Measurements from ENCODE around the gene TPSG1. TPM values are rescaled to one million over a fixed set of nuclear protein-coding genes. Genes with fewer than 3 reads are reported as not detected.
A peak's percentile ranks its signal among the peaks of the same experiment; 100 is the strongest.

Gene TPSG1
- total and polyA plus RNA-seq, 2 of the 13 experiments (the other 11 are each of a cell fraction or from before 2014, with no cell fraction given): not detected

DNA sequence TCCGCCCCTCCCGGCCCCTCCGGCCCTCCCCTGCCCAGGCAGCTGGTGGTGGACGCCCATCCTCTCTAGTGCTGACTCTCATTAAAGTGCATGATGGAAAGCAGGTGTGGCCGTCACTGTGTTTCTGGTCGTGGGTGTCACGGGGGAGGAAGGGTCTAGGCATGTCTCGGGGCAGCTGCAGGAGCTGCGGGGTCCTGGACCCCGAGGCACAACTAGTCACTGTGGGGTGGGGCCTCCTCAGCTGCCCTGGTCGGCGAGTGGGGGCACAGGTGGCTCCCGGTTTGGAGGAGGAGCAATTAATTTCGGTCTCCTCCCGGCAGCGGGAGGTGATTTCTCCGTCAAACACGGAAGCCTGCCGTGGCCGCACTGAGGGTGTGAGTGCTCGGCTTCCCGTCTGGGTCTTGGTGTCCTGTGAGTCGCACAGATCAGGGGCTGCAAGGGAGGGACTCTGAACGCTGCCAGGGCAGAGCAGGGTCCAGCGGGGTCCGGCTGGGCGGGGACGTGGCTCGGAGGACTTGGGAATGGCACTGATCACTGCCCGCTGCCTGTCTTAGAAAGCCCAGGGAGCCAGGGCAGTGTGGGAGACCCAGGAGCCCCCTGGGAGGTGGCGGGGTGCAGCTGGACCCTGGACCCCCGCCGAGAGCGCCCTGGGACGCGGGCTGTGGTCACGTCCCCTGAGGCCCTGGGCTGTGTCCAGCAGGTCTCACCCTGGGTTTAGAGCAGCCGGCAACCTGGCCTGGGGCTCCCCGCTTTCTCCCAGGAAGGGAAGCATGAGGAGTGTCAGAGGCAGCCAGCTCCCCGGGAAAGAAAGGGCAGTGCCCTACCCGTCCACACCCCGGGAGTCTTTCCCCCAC lies 34.1 kb upstream of the TPSG1 start:
- CTCF ChIA-PET (ENCODE audit: low intra/inter-chr PET ratio, low total read pairs): no interaction called here

More for the DNA sequence above, 34.1 kb upstream of the TPSG1 start:
- DNase-seq (ENCODE audit: low spot score): no peak
- 8% methylated on average over 8 of the region's 42 CpGs for WGBS (ENCODE audit: low lambda C conversion rate)
- H3K9ac ChIP-seq (ENCODE audit: insufficient read depth, low read depth, low read length): no peak overlapping the region
- H3K36me3 ChIP-seq (replicated peaks in 1 of 2; ENCODE audit: control insufficient read depth in 1 of 2, insufficient read depth in 2 of 2, low read length in 2 of 2): no peaks in the 10 kb centered on the region
- no peak overlapping the region for H3K27ac ChIP-seq (ENCODE audit: extremely low read length, insufficient read depth, low read length)
- TF ChIP-seq, protein P1, sequence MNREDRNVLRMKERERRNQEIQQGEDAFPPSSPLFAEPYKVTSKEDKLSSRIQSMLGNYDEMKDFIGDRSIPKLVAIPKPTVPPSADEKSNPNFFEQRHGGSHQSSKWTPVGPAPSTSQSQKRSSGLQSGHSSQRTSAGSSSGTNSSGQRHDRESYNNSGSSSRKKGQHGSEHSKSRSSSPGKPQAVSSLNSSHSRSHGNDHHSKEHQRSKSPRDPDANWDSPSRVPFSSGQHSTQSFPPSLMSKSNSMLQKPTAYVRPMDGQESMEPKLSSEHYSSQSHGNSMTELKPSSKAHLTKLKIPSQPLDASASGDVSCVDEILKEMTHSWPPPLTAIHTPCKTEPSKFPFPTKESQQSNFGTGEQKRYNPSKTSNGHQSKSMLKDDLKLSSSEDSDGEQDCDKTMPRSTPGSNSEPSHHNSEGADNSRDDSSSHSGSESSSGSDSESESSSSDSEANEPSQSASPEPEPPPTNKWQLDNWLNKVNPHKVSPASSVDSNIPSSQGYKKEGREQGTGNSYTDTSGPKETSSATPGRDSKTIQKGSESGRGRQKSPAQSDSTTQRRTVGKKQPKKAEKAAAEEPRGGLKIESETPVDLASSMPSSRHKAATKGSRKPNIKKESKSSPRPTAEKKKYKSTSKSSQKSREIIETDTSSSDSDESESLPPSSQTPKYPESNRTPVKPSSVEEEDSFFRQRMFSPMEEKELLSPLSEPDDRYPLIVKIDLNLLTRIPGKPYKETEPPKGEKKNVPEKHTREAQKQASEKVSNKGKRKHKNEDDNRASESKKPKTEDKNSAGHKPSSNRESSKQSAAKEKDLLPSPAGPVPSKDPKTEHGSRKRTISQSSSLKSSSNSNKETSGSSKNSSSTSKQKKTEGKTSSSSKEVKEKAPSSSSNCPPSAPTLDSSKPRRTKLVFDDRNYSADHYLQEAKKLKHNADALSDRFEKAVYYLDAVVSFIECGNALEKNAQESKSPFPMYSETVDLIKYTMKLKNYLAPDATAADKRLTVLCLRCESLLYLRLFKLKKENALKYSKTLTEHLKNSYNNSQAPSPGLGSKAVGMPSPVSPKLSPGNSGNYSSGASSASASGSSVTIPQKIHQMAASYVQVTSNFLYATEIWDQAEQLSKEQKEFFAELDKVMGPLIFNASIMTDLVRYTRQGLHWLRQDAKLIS (CRISPR knock-in tag; IDR thresholded peaks at IDR 0.05): no peak
- TF ChIP-seq EZH2 (conservative IDR thresholded peaks at IDR 0.05; ENCODE audit: low read depth, low read length): peak; percentile 82; the same call in 1 of the 2 replicates
- no peaks in the 10 kb centered on the region for H4K20me1 ChIP-seq (ENCODE audit: insufficient read depth, low read length)
- peak overlapping the region in 1 of 3 experiments; percentile 37; a peak in 1 of 6 replicates for H3K4me3 ChIP-seq (replicated peaks in 1 of 3; ENCODE audit: insufficient read depth in 1 of 3, low read depth in 2 of 3, low read length in 3 of 3)
- FAIRE-seq: no peak
- POLR2A ChIA-PET: no interaction called here
- H3K9me3 ChIP-seq (ENCODE audit: low read length): no peaks in the 10 kb centered on the region
- BruUV-seq (replicated peaks): no TSS peak
- no peaks in the 10 kb centered on the region for H3K4me1 ChIP-seq (ENCODE audit: insufficient read depth, low read length)
- H3K4me2 ChIP-seq (ENCODE audit: low read depth, low read length): no peak overlapping the region; the same call in 1 of the 2 replicates
- peaks cover 21 to 68% of the 10 kb centered on the region in 2 experiments; a peak in 4 of 5 replicates for H3K27me3 ChIP-seq (ENCODE audit: control insufficient read depth in 1 of 2, insufficient read depth in 2 of 2, low read length in 2 of 2)
- no peak; the same call in 2 of the 3 replicates for ATAC-seq
- in situ Hi-C loops (cut with HindIII; ENCODE audit: extremely low pct_ligation_motif_present, low pct_unique_long_range_greater_than_20kb) (no loop called here), intact Hi-C loops (cut with micrococcal nuclease; ENCODE audit: unreplicated experiment) (no loop called here)
- no peaks in the 10 kb centered on the region for H3K79me2 ChIP-seq (ENCODE audit: insufficient read depth, low read length)
- H2AFZ ChIP-seq (ENCODE audit: low read length): no peak overlapping the region

Data from HepG2 (cell line).